Uterus (tissue), 4 donors: ENCODE data around the gene RSPO4. TPM values are rescaled to one million over a fixed set of nuclear protein-coding genes. Genes with fewer than 3 reads are reported as not detected.

Experiments
- DNase-seq, 2 donors: peaks; one replicate each; pipeline ENCODE4 v3.0.0-alpha.2; 2019 to 2020
- H3K27ac ChIP-seq, 2 donors: fragments of 200-600 bp; sonication (generic); 1 replicate in 1 of 2; 2 replicates in 1 of 2; pipeline ENCODE4 v1.5.1; 2016 to 2018
- H3K27me3 ChIP-seq, 2 donors: fragments of 200-600 bp; sonication (generic); one replicate each; pipeline ENCODE4 v1.5.1; 2018 to 2019; ENCODE audit warnings: control low read depth in 1 of 2
- H3K36me3 ChIP-seq, 2 donors: fragments of 200-600 bp; sonication (generic); one replicate each; pipeline ENCODE4 v1.5.1; 2019; ENCODE audit warnings: control low read depth in 1 of 2
- H3K4me1 ChIP-seq, 2 donors: fragments of 200-600 bp; sonication (generic); one replicate each; pipeline ENCODE4 v1.5.1; 2018 to 2019; ENCODE audit warnings: control low read depth in 1 of 2
- H3K4me3 ChIP-seq, 2 donors: fragments of 200-600 bp; sonication (generic); 1 replicate in 1 of 2; 2 replicates in 1 of 2; pipeline ENCODE4 v1.5.1; 2018 to 2019; ENCODE audit warnings: mild to moderate bottlenecking in 1 of 2
- H3K9me3 ChIP-seq, 2 donors: fragments of 200-600 bp; sonication (generic); one replicate each; pipeline ENCODE4 v1.5.1; 2019; ENCODE audit warnings: control low read depth in 1 of 2
- CTCF ChIP-seq, 4 experiments: fragments of 200-600 bp in 2 of 4; fragments of 450-650 bp in 2 of 4; sonication (generic) in 2 of 4; IDR thresholded peaks; one replicate each; pipeline ENCODE4 v1.5.1; 2016 to 2019; ENCODE audit warnings: antibody characterized with exemption in 4 of 4, mild to moderate bottlenecking in 2 of 4, moderate library complexity in 1 of 4
- POLR2A ChIP-seq, 2 donors: fragments of 450-650 bp; IDR thresholded peaks; one replicate each; pipeline ENCODE4 v1.6.1; 2016; ENCODE audit warnings: antibody characterized with exemption in 2 of 2, mild to moderate bottlenecking in 1 of 2, moderate library complexity in 1 of 2
- intact Hi-C: fragments of 100-400 bp; cut with DNase I; formaldehyde crosslinking; loops from one replicate; pipeline ENCODE4 v1.15.1; 2023; ENCODE audit warnings: low total_unique reads
- total RNA-seq, 4 donors: library from RNA; depleted of rRNA in 3 of 4; stranded (reverse); fragments of >200 nt in 3 of 4; gene quantifications; one replicate each; pipeline versions ENCODE4 v1.1.0 to v1.2.4, GENCODE V29; 2014 to 2023
- donor health status: DM: yes; HTN: yes; CAD: no.

Gene RSPO4
- total RNA-seq, 4 donors from 2014 or later, result 0.67 TPM; not detected in 3

- Histone ChIP-seq H3K9me3 (no peaks in the 10 kb centered on the region), H3K27ac (no peak overlapping the region), H3K27me3 (no peaks in the 10 kb centered on the region), H3K4me3 (no peak overlapping the region), H3K36me3 (no peaks in the 10 kb centered on the region), H3K4me1 (no peaks in the 10 kb centered on the region)
- DNase-seq, result no peak
- TF ChIP-seq CTCF (IDR thresholded peaks at IDR 0.05) (no peak), POLR2A (IDR thresholded peaks at IDR 0.05) (no peak)
- intact Hi-C loops, result no loop called here
Measured at GRCh38 chr20:967796-968742, 34.0 kb downstream of the RSPO4 start.

- intact Hi-C loops, result no loop called here
- Histone ChIP-seq H3K4me3 (no peak overlapping the region), H3K4me1 (no peaks in the 10 kb centered on the region), H3K36me3 (no peaks in the 10 kb centered on the region), H3K27ac (no peak overlapping the region), H3K9me3 (no peaks in the 10 kb centered on the region), H3K27me3 (no peaks in the 10 kb centered on the region)
- TF ChIP-seq CTCF (IDR thresholded peaks at IDR 0.05) (no peak), POLR2A (IDR thresholded peaks at IDR 0.05) (no peak)
- no peak for DNase-seq
Measured at GRCh38 chr20:965956-966355, 36.2 kb downstream of the RSPO4 start.

GRCh38 chr20:963795-964194, 38.3 kb downstream of the RSPO4 start:
- intact Hi-C loops, result no loop called here

GRCh38 chr20:962683-963082, 39.4 kb downstream of the RSPO4 start:
- intact Hi-C loops, result no loop called here
- H3K36me3 ChIP-seq, result no peaks in the 10 kb centered on the region
- no peaks in the 10 kb centered on the region for H3K4me1 ChIP-seq
- no peaks in the 10 kb centered on the region for H3K27me3 ChIP-seq
- no peak overlapping the region for H3K27ac ChIP-seq
- no peak for DNase-seq
- no peak for TF ChIP-seq POLR2A (IDR thresholded peaks at IDR 0.05)
- TF ChIP-seq CTCF (IDR thresholded peaks at IDR 0.05), result no peak
- no peak overlapping the region for H3K4me3 ChIP-seq
- no peaks in the 10 kb centered on the region for H3K9me3 ChIP-seq

More at GRCh38 chr20:963795-964194, 38.3 kb downstream of the RSPO4 start:
- Histone ChIP-seq H3K4me3 (no peak overlapping the region), H3K27me3 (no peaks in the 10 kb centered on the region), H3K9me3 (no peaks in the 10 kb centered on the region), H3K4me1 (no peaks in the 10 kb centered on the region), H3K27ac (no peak overlapping the region), H3K36me3 (no peaks in the 10 kb centered on the region)
- TF ChIP-seq POLR2A (IDR thresholded peaks at IDR 0.05) (no peak), CTCF (IDR thresholded peaks at IDR 0.05) (no peak)
- DNase-seq, result no peak

DNA sequence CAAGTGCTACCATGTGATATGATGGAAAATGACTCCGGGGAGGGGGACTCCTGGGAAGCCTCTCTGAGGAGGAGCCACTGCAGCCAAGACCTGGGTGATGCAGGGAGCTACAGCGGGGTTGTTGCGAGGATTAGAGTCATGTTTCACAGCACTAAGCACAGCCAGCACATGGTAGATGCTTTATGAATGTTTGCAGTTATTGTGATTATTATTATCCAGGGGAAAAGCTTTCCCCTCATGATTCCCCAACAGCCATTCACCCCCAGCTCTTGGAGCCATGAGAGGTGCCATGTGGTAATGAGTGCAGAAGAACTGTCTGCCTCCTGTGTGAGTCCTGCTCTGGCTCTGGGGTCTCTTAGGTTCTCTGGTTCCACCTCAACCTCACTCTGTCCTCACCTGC, 39.9 kb downstream of the RSPO4 start:
- no peak for TF ChIP-seq CTCF (IDR thresholded peaks at IDR 0.05)
- TF ChIP-seq POLR2A (IDR thresholded peaks at IDR 0.05), result no peak
- intact Hi-C loops, result no loop called here

More for the DNA sequence above, 39.9 kb downstream of the RSPO4 start:
- no peaks in the 10 kb centered on the region for H3K36me3 ChIP-seq
- no peaks in the 10 kb centered on the region for H3K27me3 ChIP-seq
- H3K4me3 ChIP-seq, result no peak overlapping the region
- H3K9me3 ChIP-seq, result no peaks in the 10 kb centered on the region
- H3K27ac ChIP-seq, result no peak overlapping the region
- no peaks in the 10 kb centered on the region for H3K4me1 ChIP-seq
- DNase-seq, result no peak
